ENCODE results near the gene ADAMTS12. TPM values are rescaled to one million over a fixed set of nuclear protein-coding genes. Genes with fewer than 3 reads are reported as not detected.
A peak's percentile ranks its signal among the peaks of the same experiment; 100 is the strongest.

ADAMTS12 gene
- total RNA-seq, 1 experiment from 2014 or later: 3.5 TPM

DNA sequence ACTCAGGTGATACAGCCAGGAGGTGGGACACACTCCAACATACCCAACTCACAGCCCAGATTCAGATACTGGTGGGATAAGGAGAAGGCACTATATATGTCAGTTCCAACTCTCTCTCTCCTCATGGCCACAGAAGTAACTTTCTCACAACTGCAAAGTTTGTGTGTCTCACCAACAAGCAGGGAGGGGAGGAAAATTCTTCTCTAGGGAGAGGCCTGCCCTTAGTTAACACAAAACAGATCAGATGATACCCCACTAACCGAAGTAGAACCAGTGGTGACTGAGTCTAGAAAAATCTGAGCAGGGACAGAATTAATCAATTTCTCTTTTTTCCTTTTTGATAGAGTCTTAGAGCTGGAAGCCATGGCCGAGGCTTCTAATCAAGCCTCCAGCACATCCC is 133.1 kb downstream of the ADAMTS12 start:
- no peak for DNase-seq (ENCODE audit: low read depth)

DNA sequence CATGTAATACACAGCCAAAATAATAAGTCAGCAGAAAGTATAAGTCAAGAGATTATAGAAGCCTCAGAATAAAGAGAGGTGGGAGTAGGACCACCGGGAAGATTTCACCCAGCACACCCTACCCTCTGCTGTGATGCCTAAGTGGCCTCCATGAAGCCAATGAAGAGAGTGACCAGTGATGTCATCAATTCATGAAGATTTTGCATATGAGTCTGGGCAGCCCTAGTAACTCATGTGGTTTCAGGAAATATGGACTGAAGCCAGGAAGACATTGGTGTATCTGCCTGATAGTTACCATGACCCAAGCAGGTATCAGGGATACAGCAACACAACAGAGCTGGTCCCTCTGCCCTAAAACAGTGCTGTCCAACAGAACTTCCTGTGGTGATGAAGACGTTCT is 135.3 kb downstream of the ADAMTS12 start:
- DNase-seq (ENCODE audit: low read depth): no peak

DNA sequence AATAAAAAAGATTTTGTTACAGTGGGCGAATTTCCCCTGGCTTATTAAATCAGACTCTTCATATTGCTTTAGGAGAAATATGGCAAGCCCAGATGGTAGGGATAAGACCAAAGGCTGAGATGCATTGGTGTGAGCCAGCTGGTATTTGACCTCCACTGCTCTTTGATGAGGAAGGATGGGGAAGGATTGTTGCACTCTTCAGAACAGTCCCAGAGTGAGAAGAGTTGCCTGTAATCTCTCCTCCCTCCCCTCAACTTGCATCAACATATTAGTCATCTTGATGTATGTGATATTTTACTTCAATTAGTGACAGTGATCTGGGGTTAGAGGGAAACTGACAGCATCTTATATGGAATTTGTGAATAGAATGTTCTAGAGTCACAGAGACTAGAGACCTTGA is 136.6 kb downstream of the ADAMTS12 start:
- no peak for DNase-seq (ENCODE audit: low read depth)

DNA sequence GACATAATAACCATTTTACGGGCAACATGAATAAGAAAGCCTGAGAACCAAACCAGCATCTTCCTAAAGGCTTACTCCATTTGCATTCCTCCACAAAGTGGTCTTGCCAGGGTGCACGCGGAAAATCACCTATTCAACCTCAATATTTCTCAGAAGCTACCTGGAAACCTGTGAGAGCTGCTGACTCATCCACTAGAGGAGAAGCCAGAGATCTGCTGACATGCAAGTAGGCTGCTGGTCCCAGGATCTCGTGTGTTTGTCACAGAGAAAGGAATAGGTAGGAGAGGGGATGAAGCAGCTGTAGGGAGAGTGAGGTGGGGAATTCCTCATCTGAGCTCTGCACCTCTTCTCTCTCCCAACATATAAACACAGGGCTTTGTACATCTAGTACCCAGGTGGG is 138.1 kb downstream of the ADAMTS12 start:
- DNase-seq (ENCODE audit: low read depth): no peak

DNA sequence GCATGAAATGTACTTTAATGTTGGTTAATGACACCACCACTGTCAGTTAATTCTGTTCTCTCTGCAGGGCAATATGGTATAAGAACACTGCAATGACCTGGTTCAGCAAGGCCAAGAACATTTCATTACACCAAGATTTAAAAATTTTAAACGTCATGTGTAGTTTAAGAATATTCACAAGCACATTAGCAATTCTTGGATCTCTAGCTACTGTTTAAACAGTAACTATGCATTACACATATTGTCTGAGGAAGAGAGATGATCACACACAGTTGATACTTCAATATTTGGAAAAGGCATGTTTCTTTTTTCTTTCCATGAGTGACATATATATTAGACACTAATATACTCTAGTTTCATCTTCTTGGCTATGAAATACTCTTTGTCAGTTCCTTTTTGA is 143.0 kb downstream of the ADAMTS12 start:
- no peak for DNase-seq (ENCODE audit: low read depth)

DNA sequence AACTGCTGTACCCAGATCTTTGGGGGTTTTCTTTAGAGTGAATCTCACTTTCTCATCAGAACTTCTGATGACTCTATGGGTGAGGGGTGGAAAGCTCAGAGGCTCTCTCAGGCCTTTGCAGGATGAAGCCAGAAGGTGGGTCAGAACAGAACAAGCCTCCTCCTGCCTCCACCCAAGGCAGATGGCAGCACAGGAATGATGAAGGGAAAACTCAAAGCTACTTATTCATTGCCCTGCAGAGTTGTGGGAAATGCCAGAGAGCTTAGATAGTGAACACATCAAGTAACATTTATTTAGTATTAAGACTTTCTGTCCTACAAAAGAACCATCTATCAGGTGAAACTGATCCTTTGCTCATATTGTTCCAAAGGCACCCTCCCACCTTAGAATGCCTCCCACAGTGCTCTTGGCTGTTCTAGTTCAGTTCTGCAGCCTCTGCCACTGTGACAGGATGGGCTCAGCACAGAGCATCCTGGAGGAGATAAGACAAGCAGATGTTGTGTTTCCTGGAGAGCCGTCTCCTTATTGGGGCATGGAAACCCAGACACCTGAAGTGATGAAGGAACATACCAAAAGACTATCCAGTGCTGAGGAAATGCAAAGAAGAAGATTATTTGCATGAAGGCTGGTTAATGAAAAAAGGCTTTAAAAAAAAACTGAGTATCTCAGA is 146.6 kb downstream of the ADAMTS12 start:
- DNase-seq (ENCODE audit: low read depth): no peak

DNA sequence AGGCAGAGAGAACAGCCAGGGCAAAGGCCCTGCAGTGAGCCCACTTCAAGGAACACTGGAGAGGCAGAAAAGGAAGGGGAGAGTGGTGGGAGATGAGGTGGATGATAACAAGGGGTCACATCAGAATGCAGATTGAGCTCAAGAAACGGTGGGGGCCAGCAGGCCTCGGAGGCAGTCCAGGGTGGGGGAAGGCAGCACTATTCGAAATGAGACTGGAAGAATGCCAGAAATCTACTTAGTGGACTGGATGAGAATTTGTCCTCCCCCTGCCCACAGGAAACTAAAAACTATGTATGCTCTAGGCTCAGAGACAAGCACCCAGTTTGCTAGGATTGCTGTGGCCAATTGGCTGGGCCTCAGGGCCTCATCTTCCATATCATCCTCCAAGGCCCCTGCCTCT is 148.7 kb downstream of the ADAMTS12 start:
- DNase-seq (ENCODE audit: low read depth): no peak

DNA sequence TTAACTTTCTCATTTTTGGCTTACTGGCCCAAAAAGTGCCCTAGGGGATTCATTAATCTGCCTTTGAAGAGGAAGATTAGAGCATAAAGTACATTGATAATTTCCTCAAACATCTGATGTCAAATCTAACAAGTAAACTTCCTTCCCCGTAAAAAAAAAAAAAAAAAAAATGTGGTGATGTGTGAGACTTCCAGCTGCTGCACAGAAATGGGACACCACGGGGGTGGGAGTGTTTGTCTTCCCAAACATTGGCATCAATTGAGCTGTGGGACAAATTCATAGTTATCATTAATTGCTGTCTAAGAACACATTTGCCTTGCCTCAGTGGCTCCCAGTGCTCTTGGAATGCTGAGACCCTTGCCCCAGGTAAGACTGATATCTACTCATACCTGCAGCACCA is 149.6 kb downstream of the ADAMTS12 start:
- DNase-seq (ENCODE audit: low read depth): no peak

DNA sequence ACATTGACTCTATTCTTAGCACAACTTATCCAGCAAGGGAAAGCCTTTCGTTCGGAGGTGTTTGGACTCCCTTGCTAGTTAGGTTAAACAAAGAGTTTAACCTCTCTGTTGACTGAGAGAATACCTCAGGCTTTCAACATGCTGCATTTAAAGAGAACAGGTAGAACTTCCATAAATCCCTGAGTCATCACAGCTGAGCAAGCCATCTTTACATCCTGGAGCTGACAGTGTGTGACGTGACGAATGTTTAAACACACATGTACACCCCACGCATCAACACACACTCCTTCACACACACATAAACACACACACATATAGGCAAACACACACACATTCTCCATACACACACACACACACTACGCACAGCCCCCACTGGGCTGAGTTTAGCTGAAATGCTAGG is 152.8 kb downstream of the ADAMTS12 start:
- DNase-seq (ENCODE audit: low read depth): no peak

DNA sequence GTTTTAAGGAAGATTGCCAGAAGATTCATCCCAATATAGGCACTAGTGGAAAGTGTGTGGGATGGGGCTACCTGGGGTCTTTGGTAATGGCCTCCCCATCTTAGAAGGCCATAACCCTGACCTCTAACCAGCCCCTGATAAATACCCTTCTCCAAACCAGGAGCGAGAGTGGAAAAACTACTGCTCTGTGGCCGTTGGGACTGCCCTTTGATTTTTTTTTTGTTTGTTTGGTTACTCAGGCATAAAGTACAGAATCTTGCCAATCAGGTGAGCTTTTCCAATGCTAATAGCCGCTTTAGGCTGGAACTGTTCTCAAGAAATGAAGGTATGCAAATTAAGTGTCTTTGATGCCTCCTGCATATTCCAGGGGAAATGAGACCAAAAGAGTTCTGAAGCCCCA is 153.7 kb downstream of the ADAMTS12 start:
- DNase-seq (ENCODE audit: low read depth): no peak

DNA sequence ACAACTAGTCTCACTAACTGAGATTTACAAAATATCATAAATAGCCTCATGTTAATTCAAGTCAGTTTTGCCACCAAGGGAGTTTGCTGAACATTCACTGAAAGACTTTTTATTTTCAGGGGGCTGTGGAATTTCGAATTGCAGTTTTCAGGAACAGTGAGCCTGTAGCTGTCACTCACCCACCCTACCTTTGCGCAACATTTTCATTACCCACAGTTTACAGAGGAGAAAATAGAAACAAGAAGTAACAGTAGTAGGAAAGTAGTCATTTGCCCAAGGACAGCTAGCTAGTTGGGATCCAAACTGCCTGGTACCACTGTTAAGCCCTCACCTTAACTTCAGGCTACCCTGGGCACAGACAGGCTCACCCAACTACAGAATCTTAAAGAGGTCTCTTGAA is 154.1 kb downstream of the ADAMTS12 start:
- DNase-seq (ENCODE audit: low read depth): no peak

DNA sequence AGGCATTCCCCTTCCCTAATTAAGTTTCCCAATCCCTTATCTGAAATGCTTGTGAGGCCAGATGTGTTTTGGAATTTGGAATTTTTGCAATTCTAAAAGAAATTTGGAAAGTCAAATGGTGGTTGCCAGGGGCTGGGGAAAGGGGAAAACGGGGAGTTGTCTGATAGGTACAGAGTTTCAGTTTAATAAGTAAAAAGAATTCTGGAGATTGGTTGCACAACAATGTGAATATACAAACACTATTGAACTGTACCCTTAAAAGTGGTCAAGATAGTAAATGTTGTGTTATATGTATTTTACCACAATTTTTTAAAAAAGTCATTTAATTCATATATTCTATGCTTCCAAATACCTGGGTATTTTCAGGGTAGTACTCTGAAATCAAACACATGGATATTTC is 154.5 kb downstream of the ADAMTS12 start:
- no peak for DNase-seq (ENCODE audit: low read depth)

DNA sequence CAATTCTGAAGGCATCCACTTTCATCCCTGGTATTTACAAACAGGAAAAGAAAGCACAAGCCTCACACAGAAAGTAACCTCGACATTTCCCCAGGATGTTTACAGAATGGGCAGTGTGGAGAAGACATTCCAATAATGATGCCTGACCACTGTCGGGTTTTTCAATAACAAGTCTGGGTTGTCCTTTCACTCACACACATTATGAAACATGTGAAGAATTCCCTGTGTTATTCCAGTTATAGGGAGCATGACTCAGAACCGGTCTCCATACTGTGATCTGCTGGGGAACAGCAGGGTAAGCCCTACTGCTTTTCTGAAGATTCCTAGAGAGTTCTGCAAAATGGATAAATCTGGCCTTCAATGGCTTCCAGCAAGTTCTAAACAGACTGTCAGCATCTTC is 155.3 kb downstream of the ADAMTS12 start:
- DNase-seq (ENCODE audit: low read depth): peak; percentile 54

DNA sequence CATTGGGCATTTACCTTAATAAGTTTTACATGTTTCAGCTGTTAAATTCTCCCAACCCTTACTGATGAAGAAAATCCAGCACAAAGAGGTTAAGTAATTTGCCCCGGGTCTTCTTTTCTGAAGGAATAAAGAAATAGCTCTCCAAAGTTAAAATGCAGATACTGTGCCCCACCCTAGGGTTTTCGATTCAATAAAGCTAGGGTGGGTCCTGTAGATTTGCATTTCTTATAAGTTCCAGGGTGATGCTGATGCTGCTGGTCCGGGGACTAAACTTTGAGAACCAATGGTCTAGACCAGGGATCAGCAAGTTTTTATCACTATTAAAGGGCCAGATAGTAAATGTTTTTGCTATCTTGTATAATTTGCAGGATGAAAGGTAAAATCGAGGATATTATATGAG is 156.7 kb downstream of the ADAMTS12 start:
- no peak for DNase-seq (ENCODE audit: low read depth)

DNA sequence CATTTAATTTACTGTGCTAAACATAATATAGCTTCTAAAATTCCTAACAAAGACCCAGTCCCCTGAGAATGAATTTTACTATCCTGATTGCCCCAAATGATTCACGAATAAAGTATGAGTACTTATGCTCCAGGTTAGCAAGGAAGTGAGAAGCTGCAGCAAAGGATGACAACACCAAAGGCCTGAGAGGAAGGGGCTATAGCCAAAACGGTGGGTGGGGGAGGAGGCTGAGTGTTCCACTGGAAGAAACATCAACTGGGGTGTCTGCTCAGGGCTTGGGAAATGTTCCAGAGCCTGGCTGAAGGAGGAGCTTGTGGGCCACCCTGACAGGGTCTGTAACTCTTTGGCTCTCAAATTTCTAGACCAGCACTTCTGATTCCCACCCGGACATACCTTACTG is 157.3 kb downstream of the ADAMTS12 start:
- DNase-seq (ENCODE audit: low read depth): peak; percentile 41

DNA sequence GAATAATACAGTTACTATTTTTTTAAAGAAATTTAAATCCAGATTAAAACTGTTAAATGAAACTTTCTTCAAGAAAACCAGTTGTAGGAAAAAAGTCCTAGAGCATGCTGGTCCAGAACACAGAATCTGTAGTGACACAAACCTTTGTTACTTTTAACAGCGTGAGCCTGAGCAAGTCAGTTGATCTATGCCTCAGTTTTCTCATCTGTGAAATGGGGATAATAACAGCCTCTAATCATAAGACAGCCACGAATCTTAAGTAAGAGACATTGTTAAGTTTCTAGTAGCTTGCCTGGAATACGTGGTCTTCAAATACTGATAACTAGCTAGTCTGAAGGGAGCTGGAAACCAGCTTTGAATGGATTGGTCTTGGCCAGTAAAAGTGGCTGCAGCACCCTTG is 158.6 kb downstream of the ADAMTS12 start:
- DNase-seq (ENCODE audit: low read depth): no peak

DNA sequence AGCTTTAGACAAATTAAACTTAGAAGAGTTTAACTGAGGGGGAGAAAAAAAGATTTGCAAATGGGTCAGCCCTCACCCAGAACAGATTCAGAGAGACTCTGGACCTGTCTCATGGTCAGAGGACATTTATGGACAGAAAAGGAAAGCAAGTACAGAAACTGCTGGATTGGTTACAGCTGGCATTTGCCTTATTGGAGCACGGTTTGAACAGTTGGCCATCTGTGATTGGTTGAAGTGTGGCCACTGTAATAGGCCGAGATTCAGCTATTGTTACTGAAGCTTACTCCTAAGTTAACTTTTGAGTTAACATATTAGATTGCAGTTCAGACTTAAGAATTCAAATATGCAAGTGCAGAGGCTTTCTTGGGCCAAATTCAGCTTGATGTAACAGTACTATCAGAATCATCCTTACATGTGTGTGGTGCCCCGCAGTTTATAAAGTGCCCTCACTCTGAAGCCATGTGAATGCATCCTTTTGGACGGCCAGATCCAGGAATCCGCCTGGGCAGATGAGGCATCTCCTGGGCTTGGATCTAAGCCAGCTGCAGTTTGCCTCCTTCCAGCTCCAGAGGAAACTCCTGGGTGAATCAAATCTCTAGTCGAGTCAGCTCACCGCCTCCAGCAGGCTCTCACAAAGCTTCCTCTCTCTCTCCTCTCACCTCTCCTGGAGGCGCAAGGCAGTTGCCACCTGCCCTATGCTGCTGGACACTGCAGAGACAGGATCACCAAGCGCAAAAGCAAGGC is 165.2 kb downstream of the ADAMTS12 start:
- DNase-seq (ENCODE audit: low read depth): peak; percentile 63

DNA sequence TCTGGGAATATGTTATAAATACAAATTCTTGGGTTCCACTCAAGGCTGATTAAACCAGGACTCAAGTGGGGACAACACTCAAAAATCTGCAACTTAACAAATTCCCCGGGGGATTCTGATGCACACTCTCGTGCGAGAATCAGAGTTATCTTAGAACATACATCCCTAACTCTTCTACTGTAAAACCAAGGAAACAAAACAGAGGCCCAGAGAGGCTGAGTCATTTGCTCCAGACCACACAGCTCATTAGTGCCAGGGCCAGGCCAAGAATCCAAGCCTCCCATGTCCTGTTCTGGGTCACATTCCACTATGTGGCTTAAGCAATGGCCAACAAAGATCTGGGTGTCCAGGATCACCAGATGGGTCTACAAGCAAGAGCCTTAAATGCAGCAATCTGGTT is 166.0 kb downstream of the ADAMTS12 start:
- DNase-seq (ENCODE audit: low read depth): peak; percentile 57

DNA sequence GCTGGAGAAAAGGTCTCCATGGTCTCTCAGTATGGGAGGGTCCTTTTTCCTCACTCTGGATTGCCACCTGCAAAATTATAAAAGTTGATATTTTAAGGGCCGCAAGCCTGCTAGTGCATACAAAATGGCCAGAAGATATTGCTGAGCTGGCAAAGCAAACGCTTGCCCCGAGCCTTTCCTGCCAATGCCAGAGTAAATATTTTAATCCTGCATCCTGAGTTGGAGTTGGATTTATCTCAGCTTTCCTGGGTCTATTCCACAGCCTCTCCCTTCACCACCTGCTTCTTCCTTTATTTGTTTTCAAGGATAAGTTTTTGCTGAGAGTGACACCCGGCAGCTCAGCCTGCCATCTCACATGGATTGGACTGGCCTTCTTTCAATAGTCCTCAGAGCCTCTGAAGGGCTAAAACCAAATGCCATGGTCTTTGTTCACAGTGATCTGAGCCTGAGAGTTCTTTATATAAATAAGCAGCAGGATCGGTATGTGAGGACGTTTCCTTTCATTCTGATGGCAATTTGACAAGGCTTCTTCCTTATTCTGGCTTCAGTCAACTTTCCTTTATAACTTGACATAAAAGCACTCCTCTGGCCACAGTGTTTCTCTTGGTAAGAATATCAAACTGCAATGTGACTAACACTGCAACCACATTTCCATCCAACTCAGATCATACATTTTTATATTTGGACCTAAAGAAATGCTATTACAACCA is 170.1 kb downstream of the ADAMTS12 start:
- no peak for DNase-seq (ENCODE audit: low read depth)

DNA sequence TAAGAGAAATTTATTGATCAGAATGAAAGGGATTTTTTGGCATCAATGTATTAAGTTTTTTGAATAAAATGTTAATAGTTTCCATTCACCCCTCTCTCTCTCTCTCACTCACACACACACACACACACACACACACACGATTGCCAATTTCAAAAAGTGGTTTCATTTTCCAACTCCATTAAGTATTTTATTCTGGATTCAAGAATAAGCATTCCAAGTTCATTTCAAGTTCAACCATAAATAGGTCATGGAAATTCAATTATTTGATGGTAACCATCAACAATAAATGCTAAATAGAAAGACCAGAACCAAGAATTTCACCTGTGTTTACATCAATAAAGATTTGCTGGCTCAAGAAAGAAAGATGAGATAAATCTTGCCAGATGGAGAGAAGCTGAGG is 171.6 kb downstream of the ADAMTS12 start:
- DNase-seq (ENCODE audit: low read depth): no peak

DNA sequence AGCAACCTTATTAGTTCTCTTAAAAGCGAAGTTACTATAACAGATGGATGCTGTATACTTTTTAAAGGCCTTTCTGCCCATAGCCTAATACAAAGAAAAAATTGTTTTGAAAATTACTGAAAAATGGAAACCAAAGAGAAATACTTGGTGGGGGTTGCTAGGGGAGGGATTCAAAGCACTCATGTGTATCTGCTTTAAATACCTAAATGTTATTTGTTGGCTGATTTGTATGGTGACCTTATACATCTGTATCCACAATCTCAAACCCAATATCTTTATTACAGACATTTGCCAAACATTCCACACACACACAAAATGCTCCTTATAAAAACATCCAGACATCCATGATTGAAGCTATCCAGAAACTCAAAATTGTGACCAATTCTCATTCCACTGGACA is 172.0 kb downstream of the ADAMTS12 start:
- DNase-seq (ENCODE audit: low read depth): no peak

DNA sequence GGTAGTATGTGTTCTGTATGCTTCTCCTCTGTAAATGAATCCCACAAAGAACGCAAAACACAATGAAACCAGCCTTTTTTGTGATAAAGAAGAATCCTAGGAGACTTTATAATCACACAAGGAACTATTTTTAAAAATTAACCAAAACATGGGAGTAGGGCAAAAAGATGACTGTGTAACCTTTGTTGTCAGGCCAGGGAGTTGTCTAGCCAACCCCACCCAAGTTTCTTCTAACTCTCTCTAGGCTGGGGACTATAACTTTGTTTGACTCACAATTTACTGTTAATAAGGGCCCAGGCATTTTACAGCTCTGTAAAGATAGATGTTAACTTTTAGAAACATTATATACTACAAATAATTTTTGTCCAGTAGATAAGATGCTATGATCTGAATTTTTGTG is 176.1 kb downstream of the ADAMTS12 start:
- no peak for DNase-seq (ENCODE audit: low read depth)

DNA sequence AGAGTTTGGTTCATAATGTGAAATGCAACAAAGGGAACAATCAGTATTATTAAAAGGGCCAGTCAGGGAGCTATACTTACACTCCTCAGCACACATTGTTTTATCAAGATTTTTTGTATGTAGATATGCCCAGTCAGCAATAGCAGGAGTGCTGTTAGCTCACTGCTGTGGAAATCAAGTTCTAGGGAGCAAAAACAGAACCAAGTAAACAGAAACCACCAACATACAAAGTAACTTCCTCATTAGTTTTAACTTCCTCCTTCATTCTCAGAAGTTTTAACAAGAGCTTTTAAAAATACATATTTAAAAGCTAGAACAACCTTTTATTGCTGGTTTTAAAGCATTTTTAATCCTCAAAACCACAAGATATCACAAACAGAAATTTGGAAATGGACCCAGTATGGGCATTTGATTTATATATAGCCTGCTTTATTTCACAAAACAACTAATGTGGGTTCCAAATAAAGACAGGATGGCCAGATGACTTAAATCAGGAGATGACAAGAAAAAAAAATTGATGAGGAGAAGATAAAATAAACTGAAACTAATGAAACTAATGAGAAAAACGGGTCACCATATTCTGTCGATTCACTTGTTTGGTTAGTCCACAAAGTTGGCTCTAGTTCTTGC is 178.5 kb downstream of the ADAMTS12 start:
- no peak for DNase-seq (ENCODE audit: low read depth)
